HPDE6-E6E7 (cell line): ENCODE results near the gene ESPN.
"Not testable (repeated sequence)": the region's sequence is repeated elsewhere in the genome, so short reads cannot be mapped to it uniquely, and the experiment has no call there.

Source experiments
- DNase-seq: peaks from one replicate; pipeline ENCODE4 v3.0.0; 2011; ENCODE audit warnings: missing footprints; ENCODE audit errors: extremely low spot score

The ESPN gene

DNA sequence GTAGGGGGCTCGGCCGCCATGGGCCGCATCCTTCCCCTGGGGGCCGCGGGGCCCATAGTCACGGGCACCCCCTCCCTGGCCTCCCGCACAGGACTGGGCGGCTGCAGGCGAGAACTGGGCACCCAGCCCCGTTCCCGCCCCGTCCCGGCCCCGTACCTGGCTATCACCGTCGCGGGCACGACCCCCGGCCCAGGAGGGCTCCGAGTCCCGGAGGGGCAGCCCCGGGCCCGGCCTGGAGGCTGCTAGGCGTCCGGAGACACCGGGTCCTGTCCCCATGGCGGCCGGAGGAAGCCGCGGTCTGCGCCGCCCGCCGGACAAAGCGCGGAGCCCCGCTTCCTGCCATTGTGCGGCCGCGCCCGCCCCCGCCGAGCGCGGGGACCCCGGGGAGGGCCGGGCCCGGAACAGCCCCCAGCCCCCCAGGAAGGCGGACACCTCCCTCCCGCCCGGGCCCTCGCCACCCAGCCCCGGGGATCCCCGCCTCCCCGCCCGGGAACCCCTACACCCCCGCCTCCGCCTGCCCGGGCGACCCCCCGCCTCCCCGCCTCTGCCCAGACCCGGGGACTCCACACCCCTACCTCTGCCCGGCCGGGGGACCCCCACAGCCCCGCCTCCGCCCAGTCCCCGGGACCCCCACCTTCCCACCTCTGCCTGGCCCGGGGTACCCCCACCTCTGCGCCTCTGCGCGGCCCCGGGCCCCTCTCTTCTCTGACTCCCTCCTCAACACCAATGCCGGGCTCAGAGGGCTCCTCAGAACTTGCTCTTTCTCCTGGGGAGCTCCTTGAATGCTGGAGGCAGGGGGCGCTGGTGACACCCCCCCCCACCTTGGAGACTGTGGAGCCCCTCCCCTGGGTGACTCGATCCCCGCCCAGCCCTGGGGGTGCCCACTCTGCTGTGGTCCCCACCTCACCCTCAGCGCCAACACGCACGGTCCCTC is 60.9 kb downstream of the ESPN start:
- no peak for DNase-seq

DNA sequence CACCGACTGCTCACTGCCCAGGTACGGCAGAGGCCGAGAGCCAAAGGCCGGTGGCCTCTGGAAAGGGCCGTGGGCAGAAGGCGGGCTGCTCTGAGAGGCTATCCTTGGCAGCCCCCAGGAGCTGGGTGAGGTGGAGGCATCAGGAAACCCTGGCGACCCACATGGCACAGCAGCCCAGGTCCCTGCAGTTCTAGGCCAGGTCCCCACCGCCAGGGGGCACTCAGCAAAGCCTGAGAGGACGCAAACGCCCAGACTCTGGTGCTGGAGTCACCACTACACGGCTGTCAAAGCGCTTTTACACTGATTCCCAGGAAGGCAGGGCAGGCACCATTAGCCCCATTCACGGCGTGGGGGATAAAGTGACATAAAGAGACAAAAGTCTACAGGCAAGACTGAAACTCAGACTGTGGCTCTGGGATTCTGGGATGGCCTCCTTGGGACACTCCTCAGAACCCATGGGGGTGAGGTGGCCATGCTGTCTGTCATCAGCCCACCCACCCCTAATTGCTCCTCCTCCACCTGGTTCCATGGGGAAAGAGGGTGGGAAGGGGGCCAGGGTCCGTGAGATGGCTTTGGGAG is 61.9 kb downstream of the ESPN start:
- DNase-seq = peak; percentile 75

DNA sequence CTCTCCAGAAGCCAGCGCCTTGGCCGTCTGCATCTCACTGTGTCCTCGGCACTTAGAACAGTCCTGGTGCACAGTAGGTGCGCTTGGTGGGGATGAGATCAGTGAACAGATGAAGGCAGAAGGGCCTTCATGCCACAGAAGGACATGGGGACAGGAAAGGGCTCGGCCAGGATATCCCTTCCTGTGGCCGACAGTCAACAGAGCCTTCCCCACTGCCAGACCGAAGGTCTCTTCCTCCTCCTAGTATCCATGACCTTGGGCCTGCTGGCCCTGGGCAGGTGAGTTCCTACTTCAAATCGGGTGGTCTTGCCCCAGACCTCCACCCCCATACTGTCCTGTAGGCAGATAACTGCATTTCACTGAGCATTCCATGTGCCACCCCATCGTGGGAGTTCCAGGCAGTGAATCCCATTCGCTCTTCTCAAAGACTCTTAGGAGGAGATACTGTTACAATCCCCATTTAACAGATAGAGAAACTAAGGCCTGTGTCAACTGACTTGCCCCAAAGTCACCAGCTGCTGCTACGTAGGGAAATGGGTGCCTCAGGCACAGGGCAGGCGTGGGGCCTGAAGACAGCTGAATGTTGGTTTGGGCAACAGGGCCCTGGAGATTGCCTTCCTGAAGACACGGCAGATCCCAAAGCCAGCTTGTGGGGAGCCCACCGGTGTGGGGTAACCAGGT is 63.4 kb downstream of the ESPN start:
- DNase-seq = no peak

DNA sequence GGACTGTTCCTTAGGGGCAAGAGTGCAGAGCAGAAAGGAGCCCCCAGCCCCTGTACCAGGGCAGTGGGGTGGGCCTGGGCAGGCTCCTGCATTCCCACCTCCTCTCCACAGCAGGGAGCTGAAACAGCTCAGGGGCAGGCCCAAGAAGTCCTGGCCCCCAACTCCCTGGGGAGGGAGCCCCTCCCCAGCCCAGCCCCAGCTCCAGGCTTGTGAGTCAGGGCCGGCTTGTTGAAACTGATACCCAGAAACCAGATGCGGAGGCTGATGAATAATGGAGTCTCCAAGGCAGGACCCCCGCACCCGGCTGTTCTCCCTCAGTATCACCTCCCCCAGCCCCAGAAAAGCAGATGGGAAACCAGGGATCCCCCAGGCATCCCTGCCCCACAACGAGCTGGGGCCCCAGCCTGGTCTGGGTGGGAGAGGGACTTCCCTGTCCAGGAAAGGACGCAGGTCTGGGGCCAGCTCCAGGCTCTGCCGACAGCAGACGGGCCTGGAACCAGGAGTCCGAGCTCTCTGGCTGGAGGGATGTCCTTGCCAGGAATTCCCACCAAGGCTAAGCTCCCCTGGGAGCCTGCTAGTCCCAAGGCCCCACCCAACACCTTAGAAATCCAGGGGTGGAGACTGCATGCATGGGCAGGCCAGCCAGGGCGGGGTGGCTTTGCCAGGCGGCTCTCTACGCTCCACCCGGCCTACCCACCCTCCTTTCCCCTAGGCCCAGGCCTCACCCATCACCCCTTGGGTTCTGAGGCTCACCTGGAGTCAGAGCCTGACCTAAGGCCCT is 64.2 kb downstream of the ESPN start:
- DNase-seq = peak; percentile 89

DNA sequence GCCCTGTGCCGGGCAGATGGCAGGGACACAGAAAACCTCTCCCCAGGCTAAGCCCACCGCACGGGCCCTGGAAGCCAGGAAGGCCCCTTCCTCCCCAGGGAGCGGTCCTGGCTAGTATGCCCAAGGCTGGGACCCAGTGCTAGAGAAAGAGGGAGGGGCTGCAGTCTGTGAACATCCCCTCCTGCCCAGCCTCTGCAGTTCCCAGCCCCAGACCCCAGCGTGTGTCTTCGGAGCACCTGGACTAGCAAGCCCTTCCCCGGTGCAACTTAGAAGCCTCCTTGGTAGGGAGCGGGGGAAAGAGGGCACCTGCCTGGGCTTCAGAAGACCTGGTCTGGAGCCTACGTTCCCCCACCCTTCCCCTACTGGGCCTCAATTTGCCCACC is 64.8 kb downstream of the ESPN start:
- DNase-seq = no peak

DNA sequence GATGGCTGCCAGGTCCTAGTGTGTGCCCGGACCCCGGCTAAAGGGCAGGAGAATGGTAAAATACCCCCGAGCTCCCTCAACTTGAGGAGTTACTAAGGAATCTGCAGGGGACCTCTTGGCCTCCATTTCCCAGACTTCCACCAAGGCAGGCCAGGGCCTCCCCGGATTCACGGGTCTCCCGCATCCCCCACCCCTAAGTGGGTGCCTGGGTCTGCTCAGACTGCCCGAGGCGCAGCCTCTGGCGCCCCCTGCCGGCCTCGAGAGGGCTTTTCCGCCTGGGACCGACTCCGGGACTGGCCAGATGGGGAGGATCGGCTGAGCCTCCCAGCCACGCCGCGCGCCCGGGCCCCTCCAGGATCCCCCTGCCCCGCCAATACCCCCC is 65.2 kb downstream of the ESPN start:
- peak; percentile 81 for DNase-seq

DNA sequence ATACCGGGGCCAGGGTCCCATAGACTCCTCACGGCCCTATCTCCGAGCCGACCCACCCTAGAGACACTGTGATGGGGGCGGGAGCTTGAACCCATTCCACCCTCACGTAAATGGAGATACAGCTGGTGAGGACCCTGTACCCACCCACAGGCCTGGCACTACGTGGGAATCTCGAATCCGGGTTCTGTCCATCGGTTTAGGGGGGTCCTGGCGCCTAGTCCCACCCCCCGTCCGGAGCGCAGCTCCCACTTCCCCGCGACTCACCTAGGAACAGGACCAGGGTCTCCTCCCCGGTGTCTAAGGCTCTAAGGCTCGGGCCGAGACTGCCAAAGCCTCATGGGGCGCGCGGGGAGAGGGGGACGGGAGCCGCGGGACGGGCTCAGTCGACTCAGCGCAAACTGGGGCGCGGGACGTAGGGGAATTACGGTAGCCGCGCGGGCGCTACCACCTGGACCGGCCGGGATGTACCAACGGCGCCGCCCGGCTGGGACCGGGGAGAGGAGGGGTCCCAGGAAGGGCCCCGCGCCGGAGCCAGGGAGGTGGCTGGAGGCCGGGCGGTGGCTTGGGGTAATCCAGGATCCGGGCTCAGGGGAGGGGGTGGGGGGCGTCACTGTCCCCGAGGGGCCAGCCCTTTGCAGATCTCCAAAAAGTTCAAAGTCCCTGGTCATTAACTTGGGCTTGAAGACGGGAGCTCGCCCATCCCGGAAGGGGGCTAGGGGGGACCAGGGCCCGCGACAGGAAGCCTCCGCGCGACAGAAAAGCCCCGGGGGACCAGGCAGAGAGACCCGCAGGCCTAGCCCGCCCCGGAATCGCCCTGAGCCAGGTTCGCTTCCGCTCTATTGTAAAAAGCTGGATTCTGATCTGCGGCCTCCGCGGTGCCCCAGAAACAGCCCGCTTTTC is 65.9 kb downstream of the ESPN start:
- DNase-seq = no peak

DNA sequence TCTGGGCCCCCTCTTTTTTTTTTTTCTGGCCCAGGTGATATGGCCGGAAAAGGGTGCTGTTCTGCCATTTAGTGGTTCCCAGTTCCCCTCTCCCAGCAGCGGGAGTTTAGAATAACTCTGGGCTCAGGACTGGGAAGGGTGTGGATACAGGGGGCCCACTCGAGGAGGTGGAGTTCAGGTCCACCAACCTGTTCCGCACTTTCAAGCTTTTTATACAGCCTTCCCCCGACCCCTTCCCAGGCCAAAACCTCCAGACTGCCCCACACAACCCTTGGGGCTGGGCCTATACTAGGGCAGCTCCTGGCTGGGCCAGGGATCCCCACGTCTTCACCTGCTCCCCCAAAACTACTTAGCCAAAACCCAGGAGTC is 66.5 kb downstream of the ESPN start:
- no peak for DNase-seq

DNA sequence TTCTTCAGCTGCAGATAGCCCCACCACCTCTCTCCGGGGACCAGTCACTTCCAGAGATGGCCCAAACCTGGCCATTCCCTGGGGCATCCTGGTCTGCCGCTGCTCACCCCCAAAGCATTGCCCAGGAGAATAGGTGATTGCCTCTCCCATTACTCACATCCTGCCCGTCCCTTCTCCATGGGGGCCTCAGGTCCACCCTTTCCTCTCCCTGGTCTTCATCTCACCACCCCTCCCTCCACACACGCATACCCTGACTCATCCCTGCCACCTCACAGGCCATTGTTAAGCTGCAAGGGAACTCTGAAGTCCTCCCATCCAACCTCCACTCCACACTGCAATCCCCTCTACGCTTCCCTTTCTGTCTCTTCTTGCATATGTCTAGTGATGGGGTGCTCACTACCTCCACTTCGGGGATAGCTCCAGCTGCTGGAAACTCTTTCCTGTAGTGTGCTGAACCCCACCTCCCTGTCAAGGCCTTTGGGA is 66.9 kb downstream of the ESPN start, which contains the start of gene PLEKHG5:
PLEKHG5 (minus strand) TSS at position 188 of the 483 bp plus-strand sequence. CDS start 14,096 bp downstream, outside the sequence.
- DNase-seq = peak; percentile 91

DNA sequence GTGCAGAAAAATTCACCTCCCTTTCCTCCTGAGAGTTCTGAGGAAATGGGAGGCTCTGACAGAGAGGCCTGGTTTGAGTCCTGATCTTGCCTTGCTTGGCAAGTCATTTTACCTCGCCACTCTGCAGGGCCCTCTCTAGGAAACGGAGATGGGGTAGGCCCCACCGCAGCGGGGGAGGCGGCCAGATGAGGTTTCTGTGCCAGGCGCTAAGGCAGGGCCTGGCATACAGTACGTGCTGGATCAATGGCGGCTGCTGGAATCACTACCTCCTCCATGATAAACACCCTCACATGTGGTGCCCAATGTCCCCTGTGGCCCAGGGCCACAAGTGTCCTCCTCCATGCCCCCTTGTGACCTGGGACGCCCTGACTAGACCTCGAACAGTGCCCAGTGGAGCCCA is 67.4 kb downstream of the ESPN start:
- no peak for DNase-seq

DNA sequence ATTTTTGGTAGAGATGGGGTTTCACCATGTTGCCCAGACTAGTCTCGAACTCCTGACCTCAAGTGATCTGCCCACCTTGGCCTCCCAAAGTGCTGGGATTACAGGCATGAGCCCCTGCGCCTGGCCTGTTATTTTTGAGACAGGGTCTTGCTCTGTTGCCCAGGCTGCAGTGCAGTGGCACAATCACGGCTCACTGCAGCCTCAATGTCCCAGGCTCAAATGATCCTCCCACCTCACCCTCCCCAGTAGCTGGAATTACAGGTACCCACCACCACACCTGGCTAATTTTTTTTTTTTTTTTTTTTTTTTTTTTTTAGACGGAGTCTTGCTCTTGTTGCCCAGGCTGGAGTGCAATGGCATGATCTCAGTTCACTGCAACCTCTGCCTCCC is 69.3 kb downstream of the ESPN start:
- DNase-seq = not testable (repeated sequence)

DNA sequence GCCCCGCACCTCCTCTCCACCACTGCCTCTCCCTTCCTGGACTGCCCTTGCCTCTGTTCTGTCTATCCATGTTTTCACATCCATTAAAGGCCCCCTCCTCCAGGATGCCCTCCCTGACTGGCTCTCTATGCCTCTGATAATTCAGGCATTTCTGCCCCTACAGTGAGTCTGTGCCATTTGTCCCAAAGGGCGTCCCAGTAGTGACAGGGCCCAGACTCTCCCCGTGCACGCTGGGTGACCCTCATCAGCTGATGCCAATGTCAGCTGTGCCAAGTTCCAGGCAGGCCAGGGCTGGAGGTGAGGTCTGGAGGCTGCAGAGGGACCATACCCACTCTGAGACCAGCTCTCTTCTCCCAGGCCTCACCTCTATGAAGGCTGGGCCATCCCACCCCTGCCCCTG is 70.1 kb downstream of the ESPN start:
- DNase-seq = no peak

DNA sequence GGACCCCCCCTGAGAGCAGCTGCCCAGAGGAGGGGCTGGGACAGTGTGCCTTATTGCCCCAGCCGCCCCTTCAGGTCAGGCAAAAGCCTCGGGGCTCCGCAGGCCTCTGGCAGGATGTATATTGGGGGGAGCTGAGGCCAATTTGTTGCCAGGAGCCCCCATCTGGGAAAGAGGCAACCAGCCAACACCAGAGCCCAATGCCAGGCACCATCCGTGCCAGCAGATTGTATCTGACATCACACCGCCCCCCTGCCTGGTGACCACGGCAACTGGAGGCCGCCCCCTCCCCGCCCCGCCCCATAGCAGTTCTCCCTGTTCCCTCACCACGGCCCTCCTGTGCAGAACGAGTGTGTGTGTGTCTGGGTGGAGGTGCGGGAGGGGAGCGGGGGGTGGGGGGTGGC is 70.5 kb downstream of the ESPN start:
- DNase-seq = no peak

DNA sequence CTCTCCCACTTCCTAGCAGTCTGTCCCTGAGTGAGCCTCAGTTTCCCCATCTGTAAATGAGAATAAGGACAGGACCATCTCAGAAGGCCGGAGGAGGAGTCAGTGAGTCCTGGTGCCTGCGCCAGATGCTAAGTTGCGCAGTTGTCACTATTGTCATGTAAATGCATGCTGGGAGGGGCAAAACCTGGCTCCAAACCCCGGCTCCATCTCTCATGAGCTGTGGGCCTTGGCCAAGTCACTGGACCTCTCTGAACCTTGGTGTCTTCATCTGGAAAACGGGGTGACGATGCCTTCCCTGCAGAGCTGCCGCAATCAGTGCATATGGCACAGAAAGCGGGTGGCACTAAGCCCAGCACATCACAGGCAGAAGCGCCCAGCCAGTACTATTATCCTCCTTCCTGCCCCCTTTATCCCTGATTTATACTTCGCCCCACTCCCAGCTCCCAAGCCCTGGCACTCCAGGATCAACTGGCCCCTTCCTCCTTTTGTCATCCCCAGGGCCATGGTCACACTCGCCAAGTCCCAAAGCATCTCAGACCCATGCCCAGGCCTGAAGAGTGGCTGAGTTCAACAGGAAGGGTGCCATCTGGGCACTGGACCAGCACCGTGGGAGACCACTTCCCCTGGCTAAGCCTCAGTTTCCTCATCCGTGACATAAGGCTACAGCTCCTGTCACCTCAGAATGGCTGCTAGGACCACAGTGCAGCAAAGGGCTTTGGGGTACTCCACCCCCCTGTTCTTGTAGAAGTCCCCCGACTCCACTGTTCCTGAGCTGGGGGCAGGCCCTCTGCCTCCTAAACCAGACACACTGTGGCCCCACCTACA is 71.2 kb downstream of the ESPN start:
- DNase-seq = no peak

DNA sequence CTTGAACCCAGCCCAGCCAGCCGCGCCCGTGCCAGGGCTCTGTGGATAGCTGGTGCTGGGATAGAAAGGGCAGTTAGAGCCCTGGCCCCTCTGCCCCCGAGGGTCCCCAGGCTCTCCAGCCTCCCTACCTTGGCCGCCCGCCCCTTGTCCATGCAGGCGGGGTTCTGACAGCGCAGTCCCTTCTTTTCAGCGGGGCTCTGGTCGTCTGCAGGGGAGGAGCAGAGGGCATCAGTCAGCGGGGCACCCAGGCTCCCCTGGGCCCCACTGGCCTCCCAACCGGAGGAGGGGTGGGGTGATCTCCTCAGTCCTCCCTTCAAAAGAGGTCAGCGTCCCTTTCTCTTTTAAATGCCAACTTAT is 71.8 kb downstream of the ESPN start:
- DNase-seq = no peak

DNA sequence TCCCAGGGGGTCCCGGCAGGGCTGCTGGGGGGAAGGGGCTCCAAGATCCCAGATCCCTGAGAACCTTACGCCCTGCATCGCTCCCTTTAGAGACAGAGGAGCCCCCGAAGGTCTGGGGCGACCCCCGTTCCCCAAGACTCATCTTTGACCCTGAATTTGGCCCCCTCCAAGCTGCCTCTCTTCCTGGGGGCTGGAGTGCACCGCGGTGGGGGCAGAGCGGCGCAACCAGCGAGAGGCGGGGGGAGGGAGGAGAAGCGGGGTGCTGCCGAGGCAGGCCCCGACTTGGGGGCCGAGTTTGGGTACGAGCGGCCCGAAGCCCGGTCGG is 72.3 kb downstream of the ESPN start:
- DNase-seq = no peak

DNA sequence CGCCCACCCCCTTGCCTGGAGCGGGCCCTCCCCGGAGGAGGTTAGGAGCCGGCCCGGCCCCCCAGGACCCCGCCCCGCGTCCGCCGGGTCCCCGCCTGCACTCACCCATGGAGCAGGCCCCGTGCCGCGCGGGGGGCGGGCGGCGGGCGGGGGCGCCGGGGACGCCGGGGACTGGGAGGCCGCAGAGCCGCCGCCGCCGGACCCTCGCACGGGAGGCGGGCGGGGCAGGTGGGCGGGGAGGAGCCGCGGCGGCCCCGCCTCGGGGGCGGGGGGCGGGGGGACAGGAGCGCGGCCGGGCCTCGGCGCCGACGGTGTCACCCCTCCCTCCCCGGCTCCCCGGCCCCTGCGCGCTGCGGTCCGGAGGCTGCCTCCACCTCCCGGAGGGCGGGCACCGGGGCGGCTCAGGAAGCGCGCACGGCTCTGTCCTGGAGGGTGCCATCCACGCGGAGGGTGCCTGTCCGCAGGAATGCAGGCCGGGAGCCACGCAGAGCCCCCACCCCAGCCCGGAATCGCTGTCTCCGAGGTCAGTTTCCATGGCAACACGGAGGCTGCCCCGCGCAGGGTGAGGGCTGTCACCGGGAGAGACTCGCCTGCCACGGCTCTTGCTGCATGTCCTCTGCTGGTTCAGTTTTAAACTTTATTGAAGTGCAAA is 72.8 kb downstream of the ESPN start:
- DNase-seq = no peak

DNA sequence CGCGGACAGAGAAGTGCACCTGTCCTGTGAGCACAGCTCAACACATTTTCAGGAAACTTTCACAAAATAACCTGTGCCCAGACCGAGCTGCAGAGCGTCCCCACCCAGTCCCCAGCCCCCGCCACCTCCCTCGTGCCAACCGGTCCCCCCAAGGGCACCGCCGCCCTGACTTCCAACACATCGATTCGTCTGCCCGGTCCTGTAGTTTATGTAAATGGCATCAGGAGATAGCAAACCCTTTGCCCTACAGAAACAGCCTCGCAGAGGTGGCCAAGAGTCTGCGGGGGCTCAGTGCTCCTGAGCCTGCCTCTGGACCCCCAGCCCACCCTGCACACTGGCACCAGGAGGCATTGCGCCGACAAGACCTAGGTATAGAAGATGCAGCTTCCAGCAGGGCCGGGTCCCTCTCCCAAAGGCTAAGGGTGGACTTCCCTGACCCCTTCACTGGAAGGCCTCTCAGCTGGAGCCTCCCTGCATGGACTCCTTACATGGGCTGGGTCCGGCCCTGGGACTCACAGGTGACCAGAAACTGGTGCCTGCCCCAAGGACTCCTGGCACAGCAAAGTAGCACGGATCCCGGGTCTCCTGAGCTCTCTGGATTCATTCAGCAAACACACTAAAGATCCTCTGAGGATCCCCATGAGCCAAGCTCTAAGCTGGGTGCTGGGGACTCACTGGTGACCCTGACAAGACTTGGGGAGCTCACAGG is 73.4 kb downstream of the ESPN start:
- DNase-seq = no peak

DNA sequence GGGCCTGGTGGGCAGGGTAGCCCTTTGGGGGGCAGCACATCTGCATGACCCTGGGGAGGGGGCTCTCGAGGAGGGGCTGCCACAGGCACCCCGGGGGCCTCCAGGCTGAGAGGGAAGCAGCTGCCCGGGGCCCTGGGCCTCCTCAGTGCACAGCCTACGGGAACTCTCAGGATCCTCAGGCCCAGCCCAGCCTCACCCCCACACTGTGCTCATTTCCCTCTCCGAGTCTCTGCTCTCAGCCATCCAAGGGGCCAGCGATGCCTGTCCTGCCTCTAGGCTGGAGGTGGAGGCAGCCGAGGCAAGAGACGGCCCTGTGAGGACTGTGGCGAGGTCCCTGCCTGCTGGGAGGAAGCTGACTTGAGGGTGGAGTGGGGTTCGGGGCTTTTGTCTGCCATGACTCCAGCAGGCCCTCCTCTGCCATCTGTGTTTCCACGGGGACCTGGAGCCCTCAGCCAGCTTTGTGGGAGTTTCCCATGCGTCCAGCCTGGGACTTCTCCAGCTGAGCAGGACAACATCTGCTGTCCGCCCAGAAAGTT is 74.1 kb downstream of the ESPN start:
- no peak for DNase-seq
